RKO (cell line): ENCODE data around the gene CKAP5.

Source experiments
- DNase-seq: peaks from one replicate; pipeline ENCODE4 v3.0.0-alpha.2; 2016; ENCODE audit warnings: low spot score

Gene CKAP5

GRCh38 chr11:46845740-46846509 lies at the start of gene CKAP5:
CKAP5 (minus strand) TSS chr11:46846280; CDS start chr11:46821231, 25,049 bp downstream.
- DNase-seq: peak; percentile 90

GRCh38 chr11:46895821-46896220 lies 49.7 kb upstream of the CKAP5 start:
- no peak for DNase-seq

- no peak for DNase-seq
These were observed 48.9 kb upstream of the CKAP5 start for GRCh38 chr11:46894961-46895360.

- DNase-seq: no peak
These were observed 48.4 kb upstream of the CKAP5 start for GRCh38 chr11:46894506-46894905.

GRCh38 chr11:46892838-46893237 lies 46.8 kb upstream of the CKAP5 start:
- DNase-seq: no peak

GRCh38 chr11:46892109-46892508 lies 46.0 kb upstream of the CKAP5 start:
- DNase-seq: no peak

GRCh38 chr11:46890665-46891064 lies 44.6 kb upstream of the CKAP5 start:
- DNase-seq: peak; percentile 7

GRCh38 chr11:46889689-46890475 lies 43.8 kb upstream of the CKAP5 start:
- peak; percentile 71 for DNase-seq

- no peak for DNase-seq
These were observed 43.2 kb upstream of the CKAP5 start for GRCh38 chr11:46889251-46889650.

GRCh38 chr11:46888636-46889035 lies 42.6 kb upstream of the CKAP5 start:
- DNase-seq: no peak

- DNase-seq: no peak
These were observed 40.1 kb upstream of the CKAP5 start for GRCh38 chr11:46886211-46886610.

- no peak for DNase-seq
These were observed 33.0 kb upstream of the CKAP5 start for GRCh38 chr11:46879056-46879585.

GRCh38 chr11:46877580-46877979 lies 31.5 kb upstream of the CKAP5 start:
- no peak for DNase-seq

GRCh38 chr11:46876471-46876870 lies 30.4 kb upstream of the CKAP5 start:
- no peak for DNase-seq

GRCh38 chr11:46874586-46874985 lies 28.5 kb upstream of the CKAP5 start:
- no peak for DNase-seq

- no peak for DNase-seq
These were observed 22.8 kb upstream of the CKAP5 start for GRCh38 chr11:46868912-46869311.

GRCh38 chr11:46865340-46865739 lies 19.3 kb upstream of the CKAP5 start:
- DNase-seq: no peak

- DNase-seq: no peak
These were observed 14.1 kb upstream of the CKAP5 start for GRCh38 chr11:46860218-46860617.

- no peak for DNase-seq
These were observed 13.0 kb upstream of the CKAP5 start for GRCh38 chr11:46858920-46859546.

GRCh38 chr11:46857666-46858065 lies 11.6 kb upstream of the CKAP5 start:
- DNase-seq: no peak

GRCh38 chr11:46856605-46857343 lies 10.7 kb upstream of the CKAP5 start:
- DNase-seq: no peak

GRCh38 chr11:46855863-46856262 lies 9.8 kb upstream of the CKAP5 start:
- DNase-seq: no peak
